Lung (tissue), 12 donors: Measurements from ENCODE around the gene CLIP2. TPM values are rescaled to one million over a fixed set of nuclear protein-coding genes. Genes with fewer than 3 reads are reported as not detected.

Experiments
- ATAC-seq: fragments of 200-7000 bp; cut with Tn5 transposase; one replicate; pipeline ENCODE4 v1.9.1; 2020; ENCODE audit warnings: moderate number of reproducible peaks; ENCODE audit not compliant: insufficient read depth, low FRiP score
- DNase-seq, 3 donors: peaks; one replicate each; pipeline ENCODE4 v3.0.0-alpha.2; 2013 to 2017
- H3K27ac ChIP-seq, 2 donors: one replicate each; pipeline ENCODE4 v1.5.1; 2013; ENCODE audit warnings: mild to moderate bottlenecking in 2 of 2, moderate library complexity in 2 of 2, control low read depth in 1 of 2, inconsistent platforms in 1 of 2, low read depth in 1 of 2, low read length in 1 of 2
- H3K27me3 ChIP-seq, 3 donors: one replicate each; pipeline ENCODE4 v1.5.1; 2013; ENCODE audit warnings: low read length in 2 of 3; ENCODE audit not compliant: control insufficient read depth in 3 of 3, insufficient read depth in 3 of 3
- H3K36me3 ChIP-seq, 4 donors: one replicate each; pipeline ENCODE4 v1.5.1; 2013; ENCODE audit warnings: low read length in 4 of 4, mild to moderate bottlenecking in 1 of 4, moderate library complexity in 1 of 4; ENCODE audit not compliant: control insufficient read depth in 4 of 4, insufficient read depth in 4 of 4
- H3K4me1 ChIP-seq, 5 donors: one replicate each; pipeline ENCODE4 v1.5.1; 2013; ENCODE audit warnings: low read length in 5 of 5, mild to moderate bottlenecking in 2 of 5, moderate library complexity in 1 of 5; ENCODE audit not compliant: control insufficient read depth in 5 of 5, insufficient read depth in 5 of 5
- H3K4me3 ChIP-seq: one replicate; pipeline ENCODE4 v1.5.1; 2013; ENCODE audit warnings: mild to moderate bottlenecking, control low read depth, moderate library complexity
- H3K9ac ChIP-seq, 2 donors: one replicate each; pipeline ENCODE4 v1.5.1; 2013; ENCODE audit warnings: low read length in 2 of 2, control low read depth in 1 of 2; ENCODE audit not compliant: insufficient read depth in 1 of 2
- H3K9me3 ChIP-seq, 4 donors: one replicate each; pipeline ENCODE4 v1.5.1; 2013; ENCODE audit warnings: low read length in 3 of 4, mild to moderate bottlenecking in 1 of 4, moderate library complexity in 1 of 4; ENCODE audit not compliant: control insufficient read depth in 4 of 4, insufficient read depth in 3 of 4
- WGBS, 2 donors: extraction: QIAGEN DNeasy Blood & Tissue Kit; methylation state at CpG; one replicate each; pipeline ENCODE4 v1.1.7; 2013; 5-methylcytosine and 5-hydroxymethylcytosine counted together
- polyA plus RNA-seq, 2 donors: library from polyadenylated mRNA; stranded (reverse); fragments of 200-250 nt; gene quantifications; one replicate each; pipeline ENCODE4 v1.2.1, GENCODE V29; 2013
- total RNA-seq, 2 donors: library from RNA; depleted of rRNA in 1 of 2; stranded (reverse); fragments of >200 nt in 1 of 2; gene quantifications; one replicate each; pipeline ENCODE4 v1.2.1, GENCODE V29; 2014 to 2021
- TF ChIP-seq, protein P1 (sequence below): IDR thresholded peaks from 2 replicates; pipeline ENCODE4 v1.5.1; 2012; ENCODE audit warnings: mild to moderate bottlenecking; ENCODE audit errors: control extremely low read depth, extremely low read depth
- donor health status: control.
- donor health status: control.
- donor health status: Bipolar disorder and iron deficiency.
- donor health status: healthy.
- donor health status: DM: yes; HTN: yes; CAD: no.

Gene CLIP2
- total and polyA plus RNA-seq, 4 donors: 7.9 to 27.0 (median 14.9) TPM

GRCh38 chr7:74290981-74291441 is 1.8 kb downstream of the CLIP2 start:
- Histone ChIP-seq H3K27me3 (peaks cover 0 to 2% (median 0%) of the 10 kb centered on the region in 3 donors), H3K4me3 (no peak overlapping the region), H3K4me1 (peaks cover 0 to 33% (median 9%) of the 10 kb centered on the region in 5 donors), H3K9me3 (no peaks in the 10 kb centered on the region), H3K36me3 (no peaks in the 10 kb centered on the region), H3K27ac (no peak overlapping the region), H3K9ac (no peak overlapping the region)
- TF ChIP-seq, protein P1, sequence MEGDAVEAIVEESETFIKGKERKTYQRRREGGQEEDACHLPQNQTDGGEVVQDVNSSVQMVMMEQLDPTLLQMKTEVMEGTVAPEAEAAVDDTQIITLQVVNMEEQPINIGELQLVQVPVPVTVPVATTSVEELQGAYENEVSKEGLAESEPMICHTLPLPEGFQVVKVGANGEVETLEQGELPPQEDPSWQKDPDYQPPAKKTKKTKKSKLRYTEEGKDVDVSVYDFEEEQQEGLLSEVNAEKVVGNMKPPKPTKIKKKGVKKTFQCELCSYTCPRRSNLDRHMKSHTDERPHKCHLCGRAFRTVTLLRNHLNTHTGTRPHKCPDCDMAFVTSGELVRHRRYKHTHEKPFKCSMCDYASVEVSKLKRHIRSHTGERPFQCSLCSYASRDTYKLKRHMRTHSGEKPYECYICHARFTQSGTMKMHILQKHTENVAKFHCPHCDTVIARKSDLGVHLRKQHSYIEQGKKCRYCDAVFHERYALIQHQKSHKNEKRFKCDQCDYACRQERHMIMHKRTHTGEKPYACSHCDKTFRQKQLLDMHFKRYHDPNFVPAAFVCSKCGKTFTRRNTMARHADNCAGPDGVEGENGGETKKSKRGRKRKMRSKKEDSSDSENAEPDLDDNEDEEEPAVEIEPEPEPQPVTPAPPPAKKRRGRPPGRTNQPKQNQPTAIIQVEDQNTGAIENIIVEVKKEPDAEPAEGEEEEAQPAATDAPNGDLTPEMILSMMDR: no peak
- no peak for DNase-seq
- no peak for ATAC-seq
- 64 to 67% methylated on average over 10 of the region's 10 CpGs for WGBS, 2 donors

- no peaks in the 10 kb centered on the region for H3K36me3 ChIP-seq
- no peak for DNase-seq
- no peak for ATAC-seq
- TF ChIP-seq, protein P1: no peak
- peaks cover 0 to 2% (median 0%) of the 10 kb centered on the region in 3 donors for H3K27me3 ChIP-seq
- H3K4me1 ChIP-seq: peaks cover 0 to 33% (median 9%) of the 10 kb centered on the region in 5 donors
- no peak overlapping the region for H3K9ac ChIP-seq
- H3K27ac ChIP-seq: no peak overlapping the region
- H3K4me3 ChIP-seq: no peak overlapping the region
- no peaks in the 10 kb centered on the region for H3K9me3 ChIP-seq
- 79 to 89% methylated on average over 5 of the region's 5 CpGs for WGBS, 2 donors
These were observed 2.3 kb downstream of the CLIP2 start for GRCh38 chr7:74291535-74291934.

- Histone ChIP-seq H3K27ac (no peak overlapping the region), H3K9me3 (no peaks in the 10 kb centered on the region), H3K36me3 (no peaks in the 10 kb centered on the region), H3K27me3 (peaks cover 0 to 2% (median 0%) of the 10 kb centered on the region in 3 donors), H3K9ac (no peak overlapping the region), H3K4me1 (peaks cover 0 to 33% (median 9%) of the 10 kb centered on the region in 5 donors), H3K4me3 (no peak overlapping the region)
- ATAC-seq: no peak
- WGBS, 2 donors: 79 to 80% methylated on average over 18 of the region's 18 CpGs
- DNase-seq: no peak
- TF ChIP-seq, protein P1: no peak
These were observed 3.8 kb downstream of the CLIP2 start for GRCh38 chr7:74292757-74293576.
